Ishikawa (cell line): ENCODE results near the gene B4GALT2.

ENCODE experiments used
- CEBPB ChIP-seq: IDR thresholded peaks from 2 replicates; pipeline ENCODE4 v1.6.1; 2012
- CREB1 ChIP-seq: IDR thresholded peaks from 2 replicates; pipeline ENCODE4 v1.6.1; 2012; ENCODE audit warnings: low read depth
- EGR1 ChIP-seq: IDR thresholded peaks from 2 replicates; pipeline ENCODE4 v1.6.1; 2012
- EP300 ChIP-seq: IDR thresholded peaks from 2 replicates; pipeline ENCODE4 v1.6.1; 2012; ENCODE audit warnings: borderline replicate concordance
- FOXM1 ChIP-seq: IDR thresholded peaks from 2 replicates; pipeline ENCODE4 v1.6.1; 2012; ENCODE audit warnings: low read depth, borderline replicate concordance
- NFIC ChIP-seq: IDR thresholded peaks from 2 replicates; pipeline ENCODE4 v1.6.1; 2012
- RAD21 ChIP-seq: IDR thresholded peaks from 2 replicates; pipeline ENCODE4 v1.6.1; 2012; ENCODE audit warnings: low read depth
- TAF1 ChIP-seq: IDR thresholded peaks from 2 replicates; pipeline ENCODE4 v1.6.1; 2012; ENCODE audit warnings: low read depth, mild to moderate bottlenecking
- TCF12 ChIP-seq: IDR thresholded peaks from 2 replicates; pipeline ENCODE4 v1.6.1; 2012; ENCODE audit warnings: low read depth
- TEAD4 ChIP-seq: IDR thresholded peaks from 2 replicates; pipeline ENCODE4 v1.6.1; 2012
- YY1 ChIP-seq: IDR thresholded peaks from 2 replicates; pipeline ENCODE4 v1.6.1; 2012; ENCODE audit warnings: low read depth
- ZBTB7A ChIP-seq: IDR thresholded peaks from 2 replicates; pipeline ENCODE4 v1.6.1; 2012; ENCODE audit warnings: low read depth
- TF ChIP-seq, protein P1 (sequence below): IDR thresholded peaks from 2 replicates; pipeline ENCODE4 v1.6.1; 2012
- TF ChIP-seq, protein P2 (sequence below): IDR thresholded peaks from 2 replicates; pipeline ENCODE4 v1.6.1; 2012; ENCODE audit warnings: low read depth, mild to moderate bottlenecking
- TF ChIP-seq, protein P3 (sequence below): IDR thresholded peaks from 2 replicates; pipeline ENCODE4 v1.6.1; 2012

Gene B4GALT2

DNA sequence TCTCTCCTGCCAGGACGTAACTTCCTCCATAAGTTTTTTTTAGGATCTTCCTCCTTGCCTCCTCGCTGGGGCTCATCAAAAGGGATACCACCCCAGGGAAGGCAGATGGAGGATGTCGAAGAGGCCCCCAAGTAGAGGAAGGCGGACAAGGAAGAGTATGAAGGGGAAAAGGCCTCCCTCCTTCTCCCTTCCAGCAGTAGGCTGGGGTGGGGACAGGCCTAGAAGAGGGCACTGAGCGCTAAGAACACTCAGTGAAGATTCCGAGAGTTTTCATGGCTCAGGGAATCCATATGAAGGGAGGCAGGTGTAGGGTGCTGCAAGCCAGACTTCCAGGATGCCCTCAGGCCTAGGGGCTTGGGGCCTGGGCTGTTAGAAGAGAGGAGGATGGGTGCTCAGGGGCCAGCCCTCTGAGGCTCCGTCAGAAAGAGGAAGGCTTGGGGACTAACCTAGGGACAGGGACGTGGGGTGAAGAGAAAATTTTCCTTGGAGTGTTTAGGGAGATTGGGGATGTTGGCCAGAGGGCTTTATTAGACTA is 54.1 kb downstream of the B4GALT2 start:
- TF ChIP-seq EP300 (no peak), EGR1 (no peak), ZBTB7A (no peak), TCF12 (no peak), FOXM1 (no peak), CEBPB (no peak), TEAD4 (no peak), YY1 (no peak), NFIC (no peak), TAF1 (no peak), RAD21 (no peak), CREB1 (no peak)
- TF ChIP-seq, protein P1, sequence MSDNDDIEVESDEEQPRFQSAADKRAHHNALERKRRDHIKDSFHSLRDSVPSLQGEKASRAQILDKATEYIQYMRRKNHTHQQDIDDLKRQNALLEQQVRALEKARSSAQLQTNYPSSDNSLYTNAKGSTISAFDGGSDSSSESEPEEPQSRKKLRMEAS = no peak
- TF ChIP-seq, protein P2, sequence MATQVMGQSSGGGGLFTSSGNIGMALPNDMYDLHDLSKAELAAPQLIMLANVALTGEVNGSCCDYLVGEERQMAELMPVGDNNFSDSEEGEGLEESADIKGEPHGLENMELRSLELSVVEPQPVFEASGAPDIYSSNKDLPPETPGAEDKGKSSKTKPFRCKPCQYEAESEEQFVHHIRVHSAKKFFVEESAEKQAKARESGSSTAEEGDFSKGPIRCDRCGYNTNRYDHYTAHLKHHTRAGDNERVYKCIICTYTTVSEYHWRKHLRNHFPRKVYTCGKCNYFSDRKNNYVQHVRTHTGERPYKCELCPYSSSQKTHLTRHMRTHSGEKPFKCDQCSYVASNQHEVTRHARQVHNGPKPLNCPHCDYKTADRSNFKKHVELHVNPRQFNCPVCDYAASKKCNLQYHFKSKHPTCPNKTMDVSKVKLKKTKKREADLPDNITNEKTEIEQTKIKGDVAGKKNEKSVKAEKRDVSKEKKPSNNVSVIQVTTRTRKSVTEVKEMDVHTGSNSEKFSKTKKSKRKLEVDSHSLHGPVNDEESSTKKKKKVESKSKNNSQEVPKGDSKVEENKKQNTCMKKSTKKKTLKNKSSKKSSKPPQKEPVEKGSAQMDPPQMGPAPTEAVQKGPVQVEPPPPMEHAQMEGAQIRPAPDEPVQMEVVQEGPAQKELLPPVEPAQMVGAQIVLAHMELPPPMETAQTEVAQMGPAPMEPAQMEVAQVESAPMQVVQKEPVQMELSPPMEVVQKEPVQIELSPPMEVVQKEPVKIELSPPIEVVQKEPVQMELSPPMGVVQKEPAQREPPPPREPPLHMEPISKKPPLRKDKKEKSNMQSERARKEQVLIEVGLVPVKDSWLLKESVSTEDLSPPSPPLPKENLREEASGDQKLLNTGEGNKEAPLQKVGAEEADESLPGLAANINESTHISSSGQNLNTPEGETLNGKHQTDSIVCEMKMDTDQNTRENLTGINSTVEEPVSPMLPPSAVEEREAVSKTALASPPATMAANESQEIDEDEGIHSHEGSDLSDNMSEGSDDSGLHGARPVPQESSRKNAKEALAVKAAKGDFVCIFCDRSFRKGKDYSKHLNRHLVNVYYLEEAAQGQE = no peak
- TF ChIP-seq, protein P3, sequence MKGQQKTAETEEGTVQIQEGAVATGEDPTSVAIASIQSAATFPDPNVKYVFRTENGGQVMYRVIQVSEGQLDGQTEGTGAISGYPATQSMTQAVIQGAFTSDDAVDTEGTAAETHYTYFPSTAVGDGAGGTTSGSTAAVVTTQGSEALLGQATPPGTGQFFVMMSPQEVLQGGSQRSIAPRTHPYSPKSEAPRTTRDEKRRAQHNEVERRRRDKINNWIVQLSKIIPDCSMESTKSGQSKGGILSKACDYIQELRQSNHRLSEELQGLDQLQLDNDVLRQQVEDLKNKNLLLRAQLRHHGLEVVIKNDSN = no peak

DNA sequence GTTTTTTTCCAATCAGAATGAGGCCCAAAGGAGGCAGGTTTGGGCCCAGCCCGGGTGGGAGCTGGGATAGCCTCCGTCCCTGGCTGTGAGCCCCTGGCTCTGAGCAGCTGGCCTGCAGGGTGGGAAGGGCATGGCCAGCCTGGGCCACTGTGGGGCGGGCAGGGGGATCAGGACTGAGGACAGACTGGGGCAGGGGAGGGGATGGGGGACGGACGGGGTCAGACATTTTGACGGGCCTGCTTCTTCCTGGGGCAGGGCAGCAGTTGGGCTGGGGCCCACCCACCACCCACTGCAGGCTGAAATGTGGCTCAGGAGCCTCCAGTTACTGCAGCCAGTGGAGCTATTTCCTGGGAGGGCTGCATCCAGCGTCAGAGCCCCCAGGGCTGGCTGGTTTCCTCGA is 54.7 kb downstream of the B4GALT2 start:
- TF ChIP-seq EP300 (no peak), NFIC (no peak), TAF1 (no peak), EGR1 (no peak), CEBPB (no peak), YY1 (no peak), RAD21 (no peak), CREB1 (no peak), TEAD4 (no peak), ZBTB7A (no peak), FOXM1 (no peak)
- TF ChIP-seq, protein P2 = no peak
- TF ChIP-seq, protein P3 = no peak
- TF ChIP-seq, protein P1 = no peak

DNA sequence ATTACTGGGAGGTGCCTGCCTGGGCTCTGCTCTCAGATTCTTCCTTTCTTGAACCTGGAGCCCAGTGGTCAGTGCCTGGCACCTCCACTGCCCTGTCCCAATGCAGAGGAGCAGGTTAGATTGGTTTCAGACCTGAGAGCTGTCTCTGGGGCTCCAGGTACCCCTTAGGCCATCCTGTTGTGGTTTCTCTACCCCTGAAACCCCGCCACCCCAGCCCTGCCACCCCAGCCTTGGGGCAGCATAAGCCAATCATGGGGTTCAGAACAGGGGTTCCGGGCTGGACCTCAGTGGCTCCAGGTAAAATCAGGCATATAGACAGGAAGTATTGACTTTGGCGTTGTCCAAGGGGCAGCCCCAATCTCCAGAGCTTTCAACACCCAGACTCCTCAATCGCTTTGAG is 55.4 kb downstream of the B4GALT2 start:
- TF ChIP-seq ZBTB7A (no peak), CREB1 (no peak), NFIC (no peak)

DNA sequence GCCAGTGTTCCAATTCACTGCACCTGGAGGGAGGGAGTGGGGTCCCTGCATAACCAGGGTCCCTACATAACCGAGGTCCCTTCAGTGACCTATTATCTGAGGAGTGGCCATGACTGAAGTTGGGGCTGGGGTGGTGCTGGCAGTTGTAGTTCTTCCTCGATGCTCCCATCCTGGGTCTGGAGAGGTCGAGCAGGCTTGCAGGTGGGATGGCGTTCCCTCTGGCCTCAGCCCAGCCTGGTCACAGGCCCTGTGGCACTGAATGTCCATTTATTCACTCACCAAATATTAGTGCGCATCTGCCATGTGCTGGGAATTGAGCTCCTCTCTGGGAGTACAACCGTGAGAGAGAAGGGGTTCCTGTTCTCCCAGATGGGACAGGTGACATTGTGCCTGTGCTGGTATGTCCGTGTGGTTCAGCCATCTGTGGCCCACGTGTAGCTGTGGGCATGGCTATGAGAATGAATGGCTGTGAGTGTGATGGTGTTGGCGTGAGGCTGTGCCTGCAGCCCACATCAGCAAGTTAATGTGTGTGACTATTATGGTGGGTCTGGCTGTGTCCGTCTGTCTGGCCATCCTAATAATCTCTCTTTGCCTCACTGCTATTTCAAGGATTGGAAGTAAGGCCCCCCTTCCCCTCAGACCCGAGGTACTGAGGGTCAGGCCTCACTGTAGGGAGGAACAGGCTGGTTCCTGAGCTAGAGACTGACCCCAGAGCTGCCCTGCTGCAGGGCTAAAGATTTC is 56.1 kb downstream of the B4GALT2 start:
- no peak for TF ChIP-seq ZBTB7A
- TF ChIP-seq, protein P2 = no peak
- TF ChIP-seq RAD21 = no peak
- TF ChIP-seq, protein P1 = no peak
- no peak for TF ChIP-seq CREB1
- TF ChIP-seq CEBPB = no peak
- no peak for TF ChIP-seq YY1
- TF ChIP-seq TEAD4 = no peak
- TF ChIP-seq EP300 = no peak
- TF ChIP-seq FOXM1 = no peak
- no peak for TF ChIP-seq EGR1
- TF ChIP-seq NFIC = no peak
- TF ChIP-seq TAF1 = no peak
- no peak for TF ChIP-seq TCF12
